ENCODE results near the gene CIDEC. TPM values are rescaled to one million over a fixed set of nuclear protein-coding genes. Genes with fewer than 3 reads are reported as not detected.

The CIDEC gene
- total RNA-seq, 1 experiment from 2014 or later, result not detected

DNA sequence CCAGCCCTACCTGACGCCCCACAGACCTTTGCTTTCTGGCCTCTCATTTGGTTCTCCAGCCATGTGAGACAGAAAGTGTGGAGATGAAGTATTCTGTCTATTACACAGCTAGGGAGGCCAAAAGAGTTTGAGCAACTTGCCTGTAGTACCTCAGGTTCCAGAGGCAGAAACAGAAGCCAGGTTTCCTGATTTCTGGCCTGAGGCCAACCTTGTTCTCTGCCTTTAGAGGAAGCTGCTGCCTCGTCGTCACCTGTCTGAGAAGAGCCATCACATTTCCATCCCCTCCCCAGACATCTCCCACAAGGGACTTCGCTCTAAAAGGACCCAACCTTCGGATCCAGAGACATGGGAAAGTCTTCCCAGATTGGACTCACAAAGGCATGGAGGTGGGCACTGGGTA, 26.4 kb upstream of the CIDEC start:
- H3K9me3 ChIP-seq (ENCODE audit: control insufficient read depth, insufficient read depth, low read depth, low read length), result no peaks in the 10 kb centered on the region
- TF ChIP-seq, protein P1, sequence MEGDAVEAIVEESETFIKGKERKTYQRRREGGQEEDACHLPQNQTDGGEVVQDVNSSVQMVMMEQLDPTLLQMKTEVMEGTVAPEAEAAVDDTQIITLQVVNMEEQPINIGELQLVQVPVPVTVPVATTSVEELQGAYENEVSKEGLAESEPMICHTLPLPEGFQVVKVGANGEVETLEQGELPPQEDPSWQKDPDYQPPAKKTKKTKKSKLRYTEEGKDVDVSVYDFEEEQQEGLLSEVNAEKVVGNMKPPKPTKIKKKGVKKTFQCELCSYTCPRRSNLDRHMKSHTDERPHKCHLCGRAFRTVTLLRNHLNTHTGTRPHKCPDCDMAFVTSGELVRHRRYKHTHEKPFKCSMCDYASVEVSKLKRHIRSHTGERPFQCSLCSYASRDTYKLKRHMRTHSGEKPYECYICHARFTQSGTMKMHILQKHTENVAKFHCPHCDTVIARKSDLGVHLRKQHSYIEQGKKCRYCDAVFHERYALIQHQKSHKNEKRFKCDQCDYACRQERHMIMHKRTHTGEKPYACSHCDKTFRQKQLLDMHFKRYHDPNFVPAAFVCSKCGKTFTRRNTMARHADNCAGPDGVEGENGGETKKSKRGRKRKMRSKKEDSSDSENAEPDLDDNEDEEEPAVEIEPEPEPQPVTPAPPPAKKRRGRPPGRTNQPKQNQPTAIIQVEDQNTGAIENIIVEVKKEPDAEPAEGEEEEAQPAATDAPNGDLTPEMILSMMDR (IDR thresholded peaks at IDR 0.05), result no peak
- no peak for TF ChIP-seq TCF7L2 (IDR thresholded peaks at IDR 0.05; ENCODE audit: low read depth, low read length)
- TF ChIP-seq SIN3A (IDR thresholded peaks at IDR 0.05; ENCODE audit: borderline replicate concordance, insufficient read depth, low read depth, low read length), result no peak
- TF ChIP-seq, protein P2, sequence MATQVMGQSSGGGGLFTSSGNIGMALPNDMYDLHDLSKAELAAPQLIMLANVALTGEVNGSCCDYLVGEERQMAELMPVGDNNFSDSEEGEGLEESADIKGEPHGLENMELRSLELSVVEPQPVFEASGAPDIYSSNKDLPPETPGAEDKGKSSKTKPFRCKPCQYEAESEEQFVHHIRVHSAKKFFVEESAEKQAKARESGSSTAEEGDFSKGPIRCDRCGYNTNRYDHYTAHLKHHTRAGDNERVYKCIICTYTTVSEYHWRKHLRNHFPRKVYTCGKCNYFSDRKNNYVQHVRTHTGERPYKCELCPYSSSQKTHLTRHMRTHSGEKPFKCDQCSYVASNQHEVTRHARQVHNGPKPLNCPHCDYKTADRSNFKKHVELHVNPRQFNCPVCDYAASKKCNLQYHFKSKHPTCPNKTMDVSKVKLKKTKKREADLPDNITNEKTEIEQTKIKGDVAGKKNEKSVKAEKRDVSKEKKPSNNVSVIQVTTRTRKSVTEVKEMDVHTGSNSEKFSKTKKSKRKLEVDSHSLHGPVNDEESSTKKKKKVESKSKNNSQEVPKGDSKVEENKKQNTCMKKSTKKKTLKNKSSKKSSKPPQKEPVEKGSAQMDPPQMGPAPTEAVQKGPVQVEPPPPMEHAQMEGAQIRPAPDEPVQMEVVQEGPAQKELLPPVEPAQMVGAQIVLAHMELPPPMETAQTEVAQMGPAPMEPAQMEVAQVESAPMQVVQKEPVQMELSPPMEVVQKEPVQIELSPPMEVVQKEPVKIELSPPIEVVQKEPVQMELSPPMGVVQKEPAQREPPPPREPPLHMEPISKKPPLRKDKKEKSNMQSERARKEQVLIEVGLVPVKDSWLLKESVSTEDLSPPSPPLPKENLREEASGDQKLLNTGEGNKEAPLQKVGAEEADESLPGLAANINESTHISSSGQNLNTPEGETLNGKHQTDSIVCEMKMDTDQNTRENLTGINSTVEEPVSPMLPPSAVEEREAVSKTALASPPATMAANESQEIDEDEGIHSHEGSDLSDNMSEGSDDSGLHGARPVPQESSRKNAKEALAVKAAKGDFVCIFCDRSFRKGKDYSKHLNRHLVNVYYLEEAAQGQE (IDR thresholded peaks at IDR 0.05; ENCODE audit: insufficient read depth in 1 of 2, low read depth in 2 of 2, low read length in 1 of 2), result no peak
- 0 out of 2 replicates have a peak, but pooled peaks cover 2% of the 10 kb centered on the region for H3K4me1 ChIP-seq (ENCODE audit: control insufficient read depth, insufficient read depth, low read length)
- no peak for DNase-seq (ENCODE audit: low read depth, low spot score)
- in situ Hi-C loops (cut with HindIII; ENCODE audit: low pct_unique_long_range_greater_than_20kb, low sequenced_read_pairs) (no loop called here), intact Hi-C loops (cut with micrococcal nuclease; ENCODE audit: unreplicated experiment) (no loop called here)
- no peaks in the 10 kb centered on the region for H3K27me3 ChIP-seq (ENCODE audit: control insufficient read depth, insufficient read depth, low read length)
- no peaks in the 10 kb centered on the region for H3K36me3 ChIP-seq (ENCODE audit: control insufficient read depth, insufficient read depth, low read length)
- POLR2A ChIA-PET, result no interaction called here
- ATAC-seq, result no peak
- CTCF ChIA-PET, result no interaction called here
- no peak overlapping the region for H3K27ac ChIP-seq (ENCODE audit: low read length)
- BruUV-seq (replicated peaks), result no TSS peak
- H3K4me3 ChIP-seq (ENCODE audit: low read depth in 2 of 2, low read length in 2 of 2), result no peak overlapping the region

- DNase-seq (ENCODE audit: low read depth, low spot score) (no peak), ATAC-seq (no peak)
- no TSS peak for BruUV-seq (replicated peaks)
- Histone ChIP-seq H3K4me1 (ENCODE audit: control insufficient read depth, insufficient read depth, low read length) (peaks cover 2% of the 10 kb centered on the region; the same call in 1 of the 2 replicates), H3K4me3 (ENCODE audit: low read depth in 2 of 2, low read length in 2 of 2) (no peak overlapping the region), H3K27me3 (ENCODE audit: control insufficient read depth, insufficient read depth, low read length) (no peaks in the 10 kb centered on the region), H3K9me3 (ENCODE audit: control insufficient read depth, insufficient read depth, low read depth, low read length) (no peaks in the 10 kb centered on the region), H3K36me3 (ENCODE audit: control insufficient read depth, insufficient read depth, low read length) (no peaks in the 10 kb centered on the region), H3K27ac (ENCODE audit: low read length) (no peak overlapping the region)
- intact Hi-C loops (cut with micrococcal nuclease; ENCODE audit: unreplicated experiment) (no loop called here), in situ Hi-C loops (cut with HindIII; ENCODE audit: low pct_unique_long_range_greater_than_20kb, low sequenced_read_pairs) (no loop called here)
- CTCF ChIA-PET, result no interaction called here
- TF ChIP-seq TCF7L2 (IDR thresholded peaks at IDR 0.05; ENCODE audit: low read depth, low read length), result no peak
- TF ChIP-seq, protein P2 (IDR thresholded peaks at IDR 0.05; ENCODE audit: insufficient read depth in 1 of 2, low read depth in 2 of 2, low read length in 1 of 2), result no peak
- TF ChIP-seq POLR2AphosphoS5 (IDR thresholded peaks at IDR 0.05; ENCODE audit: low read depth, low read length), result no peak
- no peak for TF ChIP-seq SIN3A (IDR thresholded peaks at IDR 0.05; ENCODE audit: borderline replicate concordance, insufficient read depth, low read depth, low read length)
- TF ChIP-seq, protein P1 (IDR thresholded peaks at IDR 0.05), result no peak
- POLR2A ChIA-PET, result no interaction called here
Measured at GRCh38 chr3:9903904-9904303, 23.9 kb upstream of the CIDEC start.
